Measurements from ENCODE around the gene MED25.
A peak's percentile ranks its signal among the peaks of the same experiment; 100 is the strongest.

MED25 gene

GRCh38 chr19:49845414-49845813 is 27.3 kb downstream of the MED25 start:
- no peak for DNase-seq

GRCh38 chr19:49846408-49846807 is 28.3 kb downstream of the MED25 start:
- DNase-seq = no peak

- peak; percentile 75 to 79 for DNase-seq
Measured at GRCh38 chr19:49847731-49848696, 29.9 kb downstream of the MED25 start.

GRCh38 chr19:49848938-49849337 is 30.8 kb downstream of the MED25 start:
- DNase-seq = no peak

GRCh38 chr19:49849433-49850220 is 31.5 kb downstream of the MED25 start:
- DNase-seq = no peak

GRCh38 chr19:49850221-49850486 is 32.1 kb downstream of the MED25 start:
- DNase-seq = no peak

- peak; percentile 89 to 96 for DNase-seq
Measured at GRCh38 chr19:49850487-49851342, 32.6 kb downstream of the MED25 start, which contains the start of gene PTOV1. Gene PTOV1 (plus strand): TSS chr19:49851159.

GRCh38 chr19:49851456-49852259 is 33.6 kb downstream of the MED25 start:
- no peak for DNase-seq

- no peak for DNase-seq
Measured at GRCh38 chr19:49852631-49853126, 34.6 kb downstream of the MED25 start.

GRCh38 chr19:49853852-49854377 is 35.8 kb downstream of the MED25 start:
- no peak for DNase-seq

- DNase-seq = no peak
Measured at GRCh38 chr19:49854378-49855263, 36.5 kb downstream of the MED25 start.

- DNase-seq = no peak
Measured at GRCh38 chr19:49855277-49855675, 37.2 kb downstream of the MED25 start.

GRCh38 chr19:49855676-49856573 is 37.8 kb downstream of the MED25 start:
- DNase-seq = no peak

- DNase-seq = no peak
Measured at GRCh38 chr19:49856574-49857021, 38.5 kb downstream of the MED25 start.

- DNase-seq = no peak
Measured at GRCh38 chr19:49857061-49857837, 39.2 kb downstream of the MED25 start.

- DNase-seq = no peak
Measured at GRCh38 chr19:49857838-49858087, 39.7 kb downstream of the MED25 start.

- DNase-seq = no peak
Measured at GRCh38 chr19:49858088-49858985, 40.2 kb downstream of the MED25 start.
